Endothelial cell of umbilical vein (primary cell): ENCODE measurements around the gene EDNRB.

Source experiments
- CTCF ChIP-seq, 2 donors: IDR thresholded peaks; 1 replicate in 1 of 2; 2 replicates in 1 of 2; pipeline ENCODE4 v1.5.1; 2011; ENCODE audit warnings: low read length in 2 of 2, mild to moderate bottlenecking in 2 of 2, moderate library complexity in 2 of 2, control low read depth in 1 of 2, inconsistent platforms in 1 of 2, low read depth in 1 of 2; ENCODE audit not compliant: insufficient read depth in 1 of 2; ENCODE audit errors: extremely low read depth in 1 of 2
- EZH2 ChIP-seq: IDR thresholded peaks from 2 replicates; pipeline ENCODE4 v1.6.1; 2012; ENCODE audit warnings: borderline replicate concordance, low read depth, mild to moderate bottlenecking, moderate library complexity, low read length, inconsistent platforms; ENCODE audit not compliant: severe bottlenecking
- FOS ChIP-seq: IDR thresholded peaks from 2 replicates; pipeline ENCODE4 v1.6.1; 2011; ENCODE audit warnings: mild to moderate bottlenecking, low read length, moderate library complexity, borderline replicate concordance; ENCODE audit not compliant: insufficient read depth
- GATA2 ChIP-seq: IDR thresholded peaks from 2 replicates; pipeline ENCODE4 v1.7.0; 2011; ENCODE audit warnings: low read depth, mild to moderate bottlenecking, moderate library complexity, mixed read lengths, low read length; ENCODE audit not compliant: insufficient read length, insufficient read depth
- JUN ChIP-seq: IDR thresholded peaks from 2 replicates; pipeline ENCODE4 v1.6.1; 2011; ENCODE audit warnings: borderline replicate concordance, low read depth; ENCODE audit not compliant: insufficient read length, insufficient read depth
- MAX ChIP-seq: IDR thresholded peaks from 2 replicates; pipeline ENCODE4 v1.6.1; 2011; ENCODE audit not compliant: insufficient read depth, insufficient read length
- MYC ChIP-seq: IDR thresholded peaks from one replicate; pipeline ENCODE4 v1.6.1; 2011; ENCODE audit warnings: mild to moderate bottlenecking, low read depth, low read length
- POLR2A ChIP-seq: IDR thresholded peaks from 2 replicates; pipeline ENCODE4 v1.6.1; 2012; ENCODE audit warnings: low read depth, mild to moderate bottlenecking, control low read depth, low read length
- POLR2AphosphoS5 ChIP-seq: IDR thresholded peaks from 2 replicates; pipeline ENCODE4 v1.6.1; 2012; ENCODE audit warnings: low read depth, mild to moderate bottlenecking, control low read depth, low read length, moderate library complexity; ENCODE audit not compliant: insufficient read depth

- TF ChIP-seq CTCF (IDR thresholded peaks at IDR 0.05; ENCODE audit: extremely low read depth in 1 of 2, insufficient read depth in 1 of 2, low read depth in 1 of 2, low read length in 2 of 2) (no peak), POLR2A (no peak), MAX (no peak), POLR2AphosphoS5 (no peak), EZH2 (no peak), FOS (no peak), JUN (no peak), MYC (no peak), GATA2 (no peak)
These were observed 59.2 kb downstream of the EDNRB start for GRCh38 chr13:77859450-77859849.
